ENCODE data around the gene DNAJC7.
"Not testable (repeated sequence)": the region's sequence is repeated elsewhere in the genome, so short reads cannot be mapped to it uniquely, and the experiment has no call there.

The DNAJC7 gene

DNA sequence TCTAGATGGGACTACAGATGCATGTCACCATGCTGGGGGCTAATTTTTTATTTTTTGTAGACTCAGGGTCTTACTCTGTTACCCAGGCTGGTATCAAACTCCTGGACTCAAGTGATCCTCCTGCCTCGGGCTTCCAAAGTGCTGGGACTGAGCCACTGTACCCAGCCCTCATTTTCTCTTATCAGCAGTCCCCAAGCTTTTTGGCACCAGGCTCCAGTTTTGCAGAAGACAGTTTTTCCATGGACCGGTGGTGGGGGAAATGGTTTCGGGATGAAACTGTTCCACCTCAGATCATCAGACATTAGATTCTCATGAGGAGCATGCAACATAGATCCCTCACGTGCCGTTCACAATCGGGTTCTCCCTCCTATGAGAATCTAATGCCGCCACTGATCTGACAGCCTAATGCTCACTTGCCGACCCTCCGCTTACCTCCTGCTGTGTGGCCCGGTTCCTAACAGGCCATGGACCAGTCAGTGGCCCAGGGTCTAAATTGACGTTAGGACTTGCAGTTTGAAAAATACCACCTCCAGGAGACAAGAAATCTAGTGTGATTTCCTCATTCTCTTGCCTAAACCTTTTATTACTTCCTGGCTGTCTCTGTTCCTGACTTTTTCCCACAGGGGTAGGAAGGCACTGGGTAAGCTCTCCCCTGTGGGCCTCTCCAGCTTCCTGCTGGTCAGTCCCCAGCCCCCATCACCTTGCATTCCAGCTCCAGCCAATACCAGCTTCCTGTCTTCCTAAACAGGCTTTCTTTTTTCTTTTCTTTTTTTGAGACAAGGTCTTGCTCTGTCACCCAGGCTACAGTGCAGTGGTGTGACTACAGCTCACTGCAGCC lies 60.0 kb downstream of the DNAJC7 start:
- DNase-seq (ENCODE audit: low read depth): no peak

- DNase-seq (ENCODE audit: low read depth): no peak
Measured at GRCh38 chr17:41956522-41956921, 60.7 kb downstream of the DNAJC7 start.

DNA sequence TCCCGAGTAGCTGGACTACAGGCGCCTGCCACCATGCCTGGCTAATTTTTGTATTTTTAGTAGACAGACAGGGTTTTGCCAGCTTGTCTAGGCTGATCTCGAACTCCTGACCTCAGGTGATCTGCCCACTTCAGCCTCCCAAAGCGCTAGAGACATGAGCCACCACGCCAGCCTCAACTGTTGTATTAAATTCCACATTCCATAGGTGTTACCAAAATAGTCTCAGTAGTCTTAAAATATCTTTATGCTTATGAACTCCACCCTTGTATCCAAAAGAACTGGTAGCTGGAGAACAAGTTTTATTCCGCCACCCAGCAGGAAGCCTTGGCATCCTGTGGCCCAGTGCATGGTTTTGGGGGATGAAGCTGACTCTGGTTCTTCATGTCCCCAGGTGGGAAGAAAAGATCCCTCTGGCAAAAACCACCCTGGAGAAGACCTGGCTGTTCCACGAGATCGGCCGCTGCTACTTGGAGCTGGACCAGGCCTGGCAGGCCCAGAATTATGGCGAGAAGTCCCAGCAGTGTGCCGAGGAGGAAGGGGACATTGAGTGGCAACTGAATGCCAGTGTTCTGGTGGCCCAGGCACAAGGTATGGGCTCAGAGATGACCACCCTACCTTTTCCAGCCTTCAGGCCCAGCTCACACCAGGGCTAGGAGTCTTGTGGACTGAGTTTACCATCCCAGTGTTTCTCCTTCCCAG lies 68.3 kb downstream of the DNAJC7 start:
- no peak for DNase-seq (ENCODE audit: low read depth)

DNA sequence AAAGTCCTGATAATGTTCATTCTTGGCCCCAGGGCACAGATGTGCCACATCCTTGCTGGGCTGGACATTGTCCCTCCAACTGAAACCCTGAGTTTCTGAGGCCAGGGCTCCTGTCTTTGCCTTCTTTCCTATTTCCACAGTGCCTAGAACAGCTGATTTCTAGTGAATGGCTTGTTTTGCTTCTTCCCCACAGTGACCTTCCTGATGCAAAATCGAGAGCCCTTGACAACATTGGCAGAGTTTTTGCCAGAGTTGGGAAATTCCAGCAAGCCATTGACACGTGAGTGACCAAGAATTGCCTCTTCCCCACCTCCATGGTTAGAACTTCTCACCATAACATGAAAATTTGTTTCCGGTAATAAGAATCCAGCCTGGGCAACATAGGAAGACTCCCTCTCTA lies 72.3 kb downstream of the DNAJC7 start:
- DNase-seq (ENCODE audit: low read depth): no peak

- no peak for DNase-seq (ENCODE audit: low read depth)
Measured at GRCh38 chr17:41943492-41943891, 73.7 kb downstream of the DNAJC7 start.

DNA sequence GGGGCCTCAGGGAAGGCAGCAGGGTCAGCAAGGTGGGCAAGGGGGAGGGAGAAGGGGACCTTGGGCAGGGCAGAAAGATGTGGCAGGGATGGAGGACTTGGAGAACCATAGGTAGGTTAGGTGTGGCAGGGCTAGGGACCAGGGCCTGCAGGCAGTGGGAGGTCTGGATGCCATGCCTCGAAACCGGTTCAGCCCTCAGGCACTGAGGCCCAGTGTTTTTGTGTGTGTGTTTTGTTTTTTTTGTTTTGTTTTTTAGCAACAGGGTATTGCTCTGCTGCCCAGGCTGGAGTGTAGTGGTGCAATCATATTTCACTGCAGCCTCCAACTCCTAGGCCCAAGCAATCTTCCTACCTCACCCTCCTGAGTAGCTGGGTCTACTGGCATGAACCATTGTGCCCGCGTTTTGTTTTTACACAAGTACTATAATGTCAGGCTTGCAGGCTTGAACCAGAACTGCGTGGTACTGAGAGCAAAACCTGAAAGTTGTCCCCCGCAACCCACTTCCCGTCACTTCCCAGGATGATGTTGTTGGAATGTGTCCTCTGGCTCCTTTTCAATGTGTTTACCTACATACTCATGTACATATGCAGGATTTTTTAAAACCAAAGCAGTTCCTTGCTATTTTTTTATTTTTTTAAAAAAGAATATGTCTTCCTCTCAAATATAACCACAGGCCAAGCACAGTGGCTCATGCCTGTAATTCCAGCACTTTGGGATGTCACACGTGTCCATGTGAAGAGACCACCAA lies 74.4 kb downstream of the DNAJC7 start:
- DNase-seq (ENCODE audit: low read depth): no peak

- DNase-seq (ENCODE audit: low read depth): no peak
Measured at GRCh38 chr17:41941168-41941567, 76.1 kb downstream of the DNAJC7 start.

GRCh38 chr17:41939693-41940090 lies 77.5 kb downstream of the DNAJC7 start:
- DNase-seq (ENCODE audit: low read depth): no peak

DNA sequence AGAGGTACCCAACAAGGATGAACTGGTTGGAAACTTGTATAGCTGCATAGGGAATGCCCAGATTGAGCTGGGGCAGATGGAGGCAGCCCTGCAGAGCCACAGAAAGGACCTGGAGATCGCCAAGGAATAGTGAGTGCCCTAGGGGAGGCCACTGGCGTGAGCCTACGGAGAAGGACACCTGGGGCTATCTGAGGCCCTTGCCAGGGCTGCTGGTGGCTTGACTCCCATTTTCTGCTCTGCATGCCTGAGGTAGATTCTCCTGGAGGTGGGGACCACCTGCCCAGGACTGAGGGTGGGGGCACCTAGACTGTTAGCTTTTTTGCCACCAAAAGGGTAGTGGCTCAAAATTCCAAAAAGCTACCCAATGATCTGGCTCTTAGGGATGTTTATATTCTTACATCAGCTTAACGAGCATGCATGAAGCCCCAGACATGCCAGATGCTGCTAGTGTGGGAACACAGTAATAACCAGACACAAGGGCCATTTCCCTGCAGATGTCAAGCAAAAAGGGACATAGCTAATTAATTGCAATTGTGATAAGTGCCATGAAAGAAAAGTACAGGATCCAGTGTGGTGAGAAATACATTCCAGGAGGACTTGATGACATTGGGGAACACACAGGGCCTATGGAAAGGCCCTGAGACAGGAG lies 78.1 kb downstream of the DNAJC7 start:
- DNase-seq (ENCODE audit: low read depth): no peak

- no peak for DNase-seq (ENCODE audit: low read depth)
Measured at GRCh38 chr17:41937970-41938954, 79.0 kb downstream of the DNAJC7 start.

- DNase-seq (ENCODE audit: low read depth): no peak
Measured at GRCh38 chr17:41935641-41936040, 81.6 kb downstream of the DNAJC7 start.

DNA sequence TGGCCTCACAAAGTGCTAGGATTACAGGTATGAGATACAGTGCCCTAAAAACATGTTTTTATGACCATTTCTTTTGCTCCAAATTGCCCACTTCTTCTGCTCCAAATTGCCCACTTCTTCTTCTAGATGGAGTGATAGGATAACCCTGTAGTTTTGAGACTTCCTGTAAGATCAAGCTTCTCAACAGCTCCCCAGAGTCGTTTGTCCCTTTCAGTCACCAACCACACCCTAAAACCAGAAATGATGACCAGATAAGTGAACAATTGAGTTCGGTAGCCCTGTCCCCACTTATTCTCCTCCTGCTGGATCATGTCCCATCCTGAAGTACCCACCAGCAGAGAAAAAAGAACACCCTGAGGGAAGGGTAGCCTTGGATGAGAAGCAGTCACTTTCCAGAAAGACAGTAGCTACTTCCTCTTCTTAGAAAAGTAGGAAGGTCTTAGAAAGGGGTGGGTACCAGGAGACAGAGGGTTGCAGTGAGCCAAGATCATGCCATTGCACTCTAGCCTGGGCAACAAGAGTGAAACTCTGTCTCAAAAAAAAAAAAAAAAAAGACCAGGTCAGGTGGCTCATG lies 84.3 kb downstream of the DNAJC7 start:
- no peak for DNase-seq (ENCODE audit: low read depth)

DNA sequence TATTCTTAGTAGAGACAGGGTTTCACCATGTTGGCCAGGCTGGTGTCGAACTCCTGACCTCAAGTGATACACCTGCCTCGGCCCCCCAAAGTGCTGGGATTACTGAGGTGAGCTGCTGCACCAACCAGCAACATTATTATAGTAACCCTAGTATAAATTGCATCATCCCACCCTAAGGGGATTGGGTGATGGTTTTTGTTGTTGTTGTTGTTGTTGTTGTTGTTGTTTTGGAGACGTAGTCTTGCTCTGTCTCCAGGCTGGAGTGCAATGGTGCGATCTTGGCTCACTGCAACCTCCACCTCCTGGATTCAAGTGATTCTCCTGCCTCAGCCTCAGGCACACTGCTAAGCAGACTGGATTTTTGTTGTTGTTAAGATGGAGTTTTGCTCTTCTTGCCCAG lies 85.5 kb downstream of the DNAJC7 start:
- DNase-seq (ENCODE audit: low read depth): not testable (repeated sequence)

DNA sequence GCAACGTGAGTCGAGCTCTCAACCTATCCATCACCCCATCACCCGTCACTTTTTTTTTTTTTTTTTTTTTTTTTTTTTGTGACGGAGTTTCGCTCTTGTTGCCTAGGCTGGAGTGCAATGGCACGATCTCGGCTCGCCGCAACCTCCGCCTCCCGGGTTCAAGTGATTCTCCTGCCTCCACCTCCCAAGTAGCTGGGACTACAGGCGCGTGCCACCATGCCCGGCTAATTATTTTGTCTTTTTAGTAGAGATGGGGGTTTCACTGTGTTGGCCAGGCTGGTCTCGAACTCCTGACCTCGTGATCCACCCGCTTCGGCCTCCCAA lies 86.4 kb downstream of the DNAJC7 start:
- not testable (repeated sequence) for DNase-seq (ENCODE audit: low read depth)

DNA sequence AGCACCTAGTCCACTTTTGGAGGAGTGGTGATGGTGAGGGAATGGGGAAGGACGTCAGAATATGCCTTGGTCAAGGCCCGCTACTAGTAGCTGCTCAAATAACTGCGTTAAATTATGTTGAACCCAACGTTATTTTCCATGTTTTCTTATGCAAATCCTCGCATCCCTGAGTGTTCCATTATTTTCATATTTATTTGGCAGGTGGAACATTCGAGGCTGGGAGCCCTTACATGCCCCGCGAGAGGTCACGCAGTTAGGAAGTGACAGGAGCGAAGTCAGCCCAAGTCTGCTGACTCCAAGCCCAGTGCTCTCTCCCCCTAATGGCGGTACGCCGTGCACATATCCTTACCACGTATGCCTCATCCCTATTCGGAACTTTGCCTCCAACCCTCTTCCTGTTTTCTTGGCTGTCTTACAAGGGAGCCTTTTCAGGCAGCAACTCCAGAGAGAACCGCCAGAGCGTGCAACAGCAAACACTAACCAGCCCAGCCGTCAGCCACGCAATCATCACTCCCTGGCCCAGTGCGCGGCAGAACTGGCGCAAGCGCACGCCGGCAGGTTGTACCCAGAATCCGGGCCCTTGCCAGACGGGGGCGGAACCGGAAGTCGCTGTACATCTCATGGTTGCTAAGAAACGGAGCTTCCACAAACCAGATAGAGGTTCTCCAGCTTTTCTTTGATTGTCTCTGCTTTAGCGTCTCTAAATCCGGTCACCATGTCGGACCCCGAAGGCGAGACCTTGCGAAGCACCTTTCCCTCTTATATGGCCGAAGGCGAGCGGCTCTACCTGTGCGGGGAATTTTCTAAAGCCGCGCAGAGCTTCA lies 87.0 kb downstream of the DNAJC7 start, which contains the start of gene ODAD4:
TSS of gene ODAD4 (plus strand) at position 609 of the 824 bp plus-strand sequence. CDS start at position 716, 107 bp downstream.
- peak; percentile 96 for DNase-seq (ENCODE audit: low read depth)

DNA sequence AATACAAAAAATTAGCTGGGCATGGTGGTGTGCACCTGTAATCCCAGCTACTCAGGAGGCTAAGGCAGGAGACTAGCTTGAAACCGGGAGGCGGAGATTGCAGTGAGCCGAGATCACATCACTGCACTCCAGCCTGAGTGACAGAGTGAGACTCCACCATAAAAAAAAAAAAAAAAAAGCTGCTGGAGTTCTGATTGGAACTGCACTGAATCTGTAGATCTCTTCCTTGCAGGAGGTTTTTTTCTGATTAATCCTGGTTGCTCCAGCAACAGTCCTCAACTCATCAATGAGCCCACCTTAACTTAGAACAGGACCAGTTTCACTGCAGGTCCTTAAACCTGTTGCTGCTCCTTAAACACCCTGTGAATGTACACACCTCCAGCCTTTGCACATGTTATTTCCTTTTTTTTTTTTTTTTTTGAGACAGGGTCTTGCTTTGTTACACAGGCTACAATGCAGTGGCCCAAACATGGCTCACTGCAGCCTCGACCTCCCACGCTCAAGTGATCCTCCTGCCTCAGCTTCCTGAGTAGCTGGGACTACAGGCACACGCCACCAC lies 88.5 kb downstream of the DNAJC7 start:
- no peak for DNase-seq (ENCODE audit: low read depth)
